Adrenal gland (tissue), 12 donors: ENCODE measurements around the gene GIMAP1. TPM values are rescaled to one million over a fixed set of nuclear protein-coding genes. Genes with fewer than 3 reads are reported as not detected.

Experiments
- DNase-seq, 7 donors: peaks; one replicate each; pipeline ENCODE4 v3.0.0-alpha.2; 2019 to 2020
- H3K27ac ChIP-seq, 5 donors: fragments of 200-600 bp; sonication (generic) in 4 of 5; 1 replicate in 3 of 5; 2 replicates in 2 of 5; pipeline versions ENCODE4 v1.5.1 to v1.8.0; 2016 to 2020; ENCODE audit warnings: mild to moderate bottlenecking in 1 of 5
- H3K27me3 ChIP-seq: fragments of 200-600 bp; 2 replicates; pipeline ENCODE4 v1.8.0; 2021
- H3K36me3 ChIP-seq, 2 donors: fragments of 200-600 bp; replicated peaks in 1 of 2; 1 replicate in 1 of 2; 2 replicates in 1 of 2; pipeline versions ENCODE4 v1.5.1 to v1.8.0; 2018 to 2022
- H3K4me1 ChIP-seq, 2 donors: fragments of 200-600 bp; replicated peaks in 1 of 2; 1 replicate in 1 of 2; 2 replicates in 1 of 2; pipeline versions ENCODE4 v1.5.1 to v1.8.0; 2018 to 2021
- H3K4me3 ChIP-seq, 4 donors: fragments of 200-600 bp; sonication (generic) in 3 of 4; one replicate each; pipeline ENCODE4 v1.5.1; 2016 to 2018
- H3K9me3 ChIP-seq, 3 donors: fragments of 200-600 bp; sonication (generic) in 1 of 3; replicated peaks in 1 of 3; 1 replicate in 2 of 3; 2 replicates in 1 of 3; pipeline versions ENCODE4 v1.5.1 to v1.8.0; 2016 to 2021
- CTCF ChIP-seq, 6 experiments: fragments of 450-650 bp in 4 of 6; fragments of 200-600 bp in 2 of 6; sonication (generic) in 1 of 6; IDR thresholded peaks; 1 replicate in 5 of 6; 2 replicates in 1 of 6; pipeline versions ENCODE4 v1.5.1 to v1.8.0; 2016 to 2021; ENCODE audit warnings: antibody characterized with exemption in 6 of 6, mild to moderate bottlenecking in 2 of 6, moderate library complexity in 1 of 6
- POLR2A ChIP-seq, 2 donors: fragments of 450-650 bp; IDR thresholded peaks; one replicate each; pipeline ENCODE4 v1.6.1; 2017; ENCODE audit warnings: antibody characterized with exemption in 2 of 2, mild to moderate bottlenecking in 2 of 2, moderate library complexity in 1 of 2
- WGBS, 4 donors: extraction: QIAGEN DNeasy Blood & Tissue Kit in 2 of 4; methylation state at CpG; one replicate each; pipeline versions ENCODE4 v1.1.5 to v1.1.7; 2013 to 2017; 5-methylcytosine and 5-hydroxymethylcytosine counted together
- intact Hi-C, 2 donors: fragments of 100-400 bp; cut with DNase I; formaldehyde crosslinking; loops; one replicate each; pipeline versions ENCODE4 v1.14.1 to v1.15.0; 2022 to 2023
- polyA plus RNA-seq, 3 donors: library from polyadenylated mRNA; stranded (reverse); fragments of 200-250 nt in 2 of 3; fragments of 350-450 nt in 1 of 3; fragmentation: Illumina TruSeq in 1 of 3; extraction: RNeasy Lipid Tissue Mini Kit (QIAGEN cat#74804) in 1 of 3; gene quantifications; one replicate each; pipeline ENCODE4 v1.2.3, GENCODE V29; 2013 to 2014
- total RNA-seq, 9 donors: library from RNA; depleted of rRNA in 4 of 9; stranded (reverse); fragments of >200 nt in 4 of 9; fragments of 120-200 nt in 1 of 9; fragmentation: NEBNext Ultra II Directional in 1 of 9; extraction: Animal tissue kit (Norgen Biotek cat#: 25700) in 1 of 9; gene quantifications; one replicate each; pipeline versions ENCODE4 v1.1.0 to v1.2.4, GENCODE V29; 2013 to 2023
- donor health status: healthy with polysubstance abuse.
- donor health status: Bipolar disorder and iron deficiency.
- donor health status: DM: yes; HTN: yes; CAD: no.
- donor health status: DM: no; HTN: no; CAD: no.
- donor health status: DM: no; HTN: no; CAD: no.
- donor health status: DM: yes; HTN: yes; CAD: no.

The GIMAP1 gene
- total and polyA plus RNA-seq, 12 donors, result 1.5 to 11.2 (median 5.6) TPM

DNA sequence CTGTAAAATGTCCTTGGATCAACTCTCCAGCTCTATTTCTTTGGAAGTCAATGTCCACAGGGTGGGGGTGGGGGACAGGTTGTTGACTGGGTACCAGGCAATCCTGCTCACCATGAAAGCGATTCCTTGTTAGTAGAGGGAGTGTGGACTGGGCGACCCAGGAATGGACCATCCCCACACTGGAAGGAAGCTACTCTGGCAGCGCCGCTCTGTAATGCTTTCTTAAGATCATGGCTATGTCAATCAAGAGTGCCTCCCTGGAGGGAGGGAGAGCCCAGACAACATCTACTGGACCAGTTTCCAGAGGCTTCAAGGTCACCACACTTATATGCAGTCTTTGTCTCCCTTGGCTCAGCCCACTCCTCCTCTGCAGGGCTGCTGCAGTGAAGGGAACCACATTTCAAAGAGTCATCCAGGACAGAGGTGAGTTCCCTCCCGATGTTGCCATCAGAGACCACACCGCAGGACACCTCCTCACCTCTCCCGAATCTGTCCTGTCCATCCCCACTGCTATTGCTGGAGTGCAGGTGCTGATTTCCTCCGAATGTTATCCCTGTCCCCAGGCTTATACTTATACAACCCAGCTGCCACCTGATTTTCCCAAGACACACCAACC is 27.7 kb downstream of the GIMAP1 start:
- TF ChIP-seq POLR2A (IDR thresholded peaks at IDR 0.05) (no peak), CTCF (IDR thresholded peaks at IDR 0.05) (no peak)
- Histone ChIP-seq H3K27ac (no peak overlapping the region), H3K36me3 (no peaks in the 10 kb centered on the region), H3K4me1 (no peaks in the 10 kb centered on the region), H3K27me3 (no peaks in the 10 kb centered on the region), H3K4me3 (no peak overlapping the region), H3K9me3 (no peaks in the 10 kb centered on the region)
- intact Hi-C loops, result loop anchor here in 1 of 2 donors (10.0 kb wide), 1 partner anchor 289 kb away; the partner anchor contains the start of gene GIMAP8
- 59 to 68% (median 64%) methylated on average over 8 of the region's 8 CpGs for WGBS, 4 donors
- DNase-seq, result no peak

DNA sequence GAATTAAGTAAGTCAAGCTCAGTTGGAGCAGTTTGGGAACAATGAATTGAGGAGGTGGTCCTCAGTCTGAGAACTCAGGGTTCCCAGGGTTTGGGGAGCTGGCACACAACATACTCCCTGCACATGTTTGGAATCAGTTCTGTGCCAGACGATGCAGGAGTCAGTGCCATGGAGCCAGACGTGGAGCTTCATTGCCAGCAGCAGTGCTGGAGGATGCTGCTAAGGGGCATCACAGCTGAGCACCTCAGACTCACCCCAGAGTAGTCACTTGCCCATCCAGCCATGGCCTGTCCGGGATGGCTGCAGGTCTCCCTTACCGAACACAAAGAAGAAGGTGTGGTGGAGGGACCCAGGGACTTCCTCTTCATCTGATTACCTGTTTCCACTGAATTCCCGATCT is 28.7 kb downstream of the GIMAP1 start:
- intact Hi-C loops, result loop anchor here in 1 of 2 donors (10.0 kb wide), 1 partner anchor 290 kb away; the partner anchor contains the start of gene GIMAP8
- Histone ChIP-seq H3K4me1 (no peaks in the 10 kb centered on the region), H3K36me3 (no peaks in the 10 kb centered on the region), H3K4me3 (no peak overlapping the region), H3K9me3 (no peaks in the 10 kb centered on the region), H3K27me3 (no peaks in the 10 kb centered on the region), H3K27ac (no peak overlapping the region)
- 72 to 85% (median 84%) methylated on average over 3 to 5 of the region's 5 CpGs for WGBS, 4 donors
- DNase-seq, result no peak
- TF ChIP-seq POLR2A (IDR thresholded peaks at IDR 0.05) (no peak), CTCF (IDR thresholded peaks at IDR 0.05) (no peak)

- Histone ChIP-seq H3K9me3 (no peaks in the 10 kb centered on the region), H3K4me3 (no peak overlapping the region), H3K27me3 (no peaks in the 10 kb centered on the region), H3K4me1 (no peaks in the 10 kb centered on the region), H3K36me3 (no peaks in the 10 kb centered on the region), H3K27ac (no peak overlapping the region)
- DNase-seq, result no peak
- TF ChIP-seq POLR2A (IDR thresholded peaks at IDR 0.05) (no peak), CTCF (IDR thresholded peaks at IDR 0.05) (no peak)
- intact Hi-C loops, result loop anchor here in 1 of 2 donors (10.0 kb wide), 1 partner anchor 291 kb away; the partner anchor contains the start of gene GIMAP8
- WGBS, 4 donors, result 55 to 89% (median 69%) methylated on average over 3 of the region's 3 CpGs
Observed at GRCh38 chr7:150745876-150746275, 29.5 kb downstream of the GIMAP1 start.

DNA sequence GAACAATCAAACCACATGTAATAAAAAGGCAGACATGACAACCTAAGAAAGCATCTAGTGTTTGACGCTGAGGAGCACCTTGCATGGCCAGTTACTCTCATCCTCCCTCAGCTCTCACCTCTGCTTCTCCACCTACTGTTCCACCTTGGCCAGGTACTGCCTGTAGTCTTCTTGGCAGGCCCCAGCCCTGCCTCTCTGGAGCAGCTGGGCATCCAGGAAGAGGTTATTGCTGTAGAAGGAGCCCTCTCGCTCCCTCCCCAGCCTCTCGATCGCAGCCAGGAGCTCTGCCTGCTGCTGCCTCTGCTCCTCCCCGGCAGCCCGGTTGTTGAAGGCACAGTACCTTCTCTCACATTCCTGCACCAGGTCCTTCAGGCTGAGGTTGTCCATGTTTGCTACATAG is 30.5 kb downstream of the GIMAP1 start:
- no peaks in the 10 kb centered on the region for H3K4me1 ChIP-seq
- WGBS, 4 donors, result 87 to 100% (median 94%) methylated on average over 1 to 6 of the region's 6 CpGs

More for the DNA sequence above, 30.5 kb downstream of the GIMAP1 start:
- H3K9me3 ChIP-seq, result no peaks in the 10 kb centered on the region
- no peaks in the 10 kb centered on the region for H3K36me3 ChIP-seq
- no peak overlapping the region for H3K27ac ChIP-seq
- no peak for DNase-seq
- TF ChIP-seq CTCF (IDR thresholded peaks at IDR 0.05) (no peak), POLR2A (IDR thresholded peaks at IDR 0.05) (no peak)
- intact Hi-C loops, result loop anchor here in 1 of 2 donors (10.0 kb wide), 1 partner anchor 292 kb away; the partner anchor contains the start of gene GIMAP8
- H3K27me3 ChIP-seq, result no peaks in the 10 kb centered on the region
- H3K4me3 ChIP-seq, result no peak overlapping the region
